OCI-LY1 (cell line): ENCODE results near the gene INTS13.

Experiments
- H2AFZ ChIP-seq: fragments of 200-600 bp; sonication (generic), shearing (Covaris generic); 2 replicates; pipeline ENCODE4 v1.6.0; 2014; ENCODE audit warnings: antibody characterized with exemption, mild to moderate bottlenecking, low read length
- H3F3A ChIP-seq: fragments of 200-600 bp; sonication (generic), shearing (Covaris generic); 2 replicates; pipeline ENCODE4 v1.6.0; 2014; ENCODE audit warnings: mild to moderate bottlenecking, antibody characterized with exemption, low read length, moderate library complexity; ENCODE audit not compliant: insufficient read depth
- H3K27ac ChIP-seq: fragments of 200-600 bp; sonication (generic); 2 replicates; pipeline ENCODE4 v1.5.1; 2014; ENCODE audit warnings: low read length, mixed run types, mild to moderate bottlenecking, low read depth; ENCODE audit not compliant: poor library complexity, severe bottlenecking
- H3K27me3 ChIP-seq: fragments of 200-600 bp; sonication (generic); 2 replicates; pipeline ENCODE4 v1.6.0; 2014; ENCODE audit warnings: antibody characterized with exemption, mild to moderate bottlenecking, low read length, moderate library complexity; ENCODE audit not compliant: insufficient read depth
- H3K36me3 ChIP-seq: fragments of 200-600 bp; sonication (generic); 2 replicates; pipeline ENCODE4 v1.6.1; 2014; ENCODE audit warnings: mild to moderate bottlenecking, antibody characterized with exemption, low read length, moderate library complexity, mixed read lengths; ENCODE audit not compliant: insufficient read depth
- H3K4me1 ChIP-seq: fragments of 200-600 bp; sonication (generic); 2 replicates; pipeline ENCODE4 v1.5.1; 2014; ENCODE audit warnings: mild to moderate bottlenecking, low read length, moderate library complexity; ENCODE audit not compliant: insufficient read depth, severe bottlenecking
- H3K4me2 ChIP-seq: fragments of 200-600 bp; sonication (generic), shearing (Covaris generic); 2 replicates; pipeline ENCODE4 v1.6.1; 2014; ENCODE audit warnings: low read length
- H3K4me3 ChIP-seq: fragments of 200-600 bp; sonication (generic); 2 replicates; pipeline ENCODE4 v1.5.1; 2014; ENCODE audit warnings: low read length, low read depth, mild to moderate bottlenecking, mixed read lengths; ENCODE audit not compliant: poor library complexity, severe bottlenecking
- H3K79me2 ChIP-seq: fragments of 200-600 bp; shearing (Covaris generic); 2 replicates; pipeline ENCODE4 v1.6.1; 2016; ENCODE audit warnings: mixed run types, low read length, mixed read lengths; ENCODE audit not compliant: insufficient read depth
- H3K9ac ChIP-seq: fragments of 200-600 bp; sonication (generic), shearing (Covaris generic); 2 replicates; pipeline ENCODE4 v1.6.1; 2014; ENCODE audit warnings: mild to moderate bottlenecking, low read length, mixed read lengths
- H3K9me2 ChIP-seq: fragments of 200-600 bp; sonication (generic), shearing (Covaris generic); 2 replicates; pipeline ENCODE4 v1.6.1; 2014; ENCODE audit warnings: low read depth, mild to moderate bottlenecking, low read length, mixed read lengths
- H3K9me3 ChIP-seq: fragments of 200-600 bp; shearing (Covaris generic); 2 replicates; pipeline ENCODE4 v1.6.1; 2014; ENCODE audit warnings: low read length, mixed read lengths
- H4K20me1 ChIP-seq: fragments of 200-600 bp; sonication (generic), shearing (Covaris generic); 2 replicates; pipeline ENCODE4 v1.6.0; 2016; ENCODE audit warnings: mild to moderate bottlenecking, low read length; ENCODE audit not compliant: insufficient read depth
- EZH2 ChIP-seq: fragments of 200-600 bp; sonication (generic), shearing (Covaris generic); IDR thresholded peaks from 2 replicates; pipeline ENCODE4 v1.8.0; 2017; ENCODE audit warnings: borderline replicate concordance, mixed run types, mild to moderate bottlenecking, antibody characterized with exemption, low read length, moderate library complexity, mixed read lengths
- TF ChIP-seq, protein P1 (sequence below): fragments of 200-600 bp; sonication (generic), shearing (Covaris generic); IDR thresholded peaks from 2 replicates; pipeline ENCODE4 v1.5.1; 2017; ENCODE audit warnings: mild to moderate bottlenecking, antibody characterized with exemption, low read length, moderate library complexity, mixed read lengths

INTS13 gene

DNA sequence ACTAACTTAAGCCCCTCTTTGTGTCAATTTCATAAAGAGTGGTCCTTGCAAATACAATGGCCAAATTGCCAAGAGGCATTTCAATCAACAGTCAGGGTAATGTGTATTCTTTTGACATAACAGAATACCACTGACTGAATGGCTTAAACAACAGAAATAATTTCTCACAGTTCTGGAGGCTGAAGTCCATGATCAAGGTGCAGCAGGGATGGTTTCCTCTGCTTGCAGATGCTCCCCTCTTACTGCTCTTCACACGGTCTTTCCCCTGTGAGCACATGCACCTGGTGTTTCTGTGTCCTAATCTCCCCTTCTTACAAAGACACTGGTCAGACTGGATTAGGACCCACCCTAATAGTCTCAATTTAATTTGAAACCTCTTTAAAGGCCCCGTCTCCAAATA lies 32.4 kb upstream of the INTS13 start:
- H4K20me1 ChIP-seq, result no peaks in the 10 kb centered on the region
- no peaks in the 10 kb centered on the region for H3K9me3 ChIP-seq
- H3K4me3 ChIP-seq, result no peak overlapping the region
- no peaks in the 10 kb centered on the region for H3F3A ChIP-seq
- peaks cover 56% of the 10 kb centered on the region for H3K36me3 ChIP-seq
- peaks cover 13% of the 10 kb centered on the region for H3K4me1 ChIP-seq
- H3K79me2 ChIP-seq, result no peaks in the 10 kb centered on the region
- no peak for TF ChIP-seq EZH2
- TF ChIP-seq, protein P1, sequence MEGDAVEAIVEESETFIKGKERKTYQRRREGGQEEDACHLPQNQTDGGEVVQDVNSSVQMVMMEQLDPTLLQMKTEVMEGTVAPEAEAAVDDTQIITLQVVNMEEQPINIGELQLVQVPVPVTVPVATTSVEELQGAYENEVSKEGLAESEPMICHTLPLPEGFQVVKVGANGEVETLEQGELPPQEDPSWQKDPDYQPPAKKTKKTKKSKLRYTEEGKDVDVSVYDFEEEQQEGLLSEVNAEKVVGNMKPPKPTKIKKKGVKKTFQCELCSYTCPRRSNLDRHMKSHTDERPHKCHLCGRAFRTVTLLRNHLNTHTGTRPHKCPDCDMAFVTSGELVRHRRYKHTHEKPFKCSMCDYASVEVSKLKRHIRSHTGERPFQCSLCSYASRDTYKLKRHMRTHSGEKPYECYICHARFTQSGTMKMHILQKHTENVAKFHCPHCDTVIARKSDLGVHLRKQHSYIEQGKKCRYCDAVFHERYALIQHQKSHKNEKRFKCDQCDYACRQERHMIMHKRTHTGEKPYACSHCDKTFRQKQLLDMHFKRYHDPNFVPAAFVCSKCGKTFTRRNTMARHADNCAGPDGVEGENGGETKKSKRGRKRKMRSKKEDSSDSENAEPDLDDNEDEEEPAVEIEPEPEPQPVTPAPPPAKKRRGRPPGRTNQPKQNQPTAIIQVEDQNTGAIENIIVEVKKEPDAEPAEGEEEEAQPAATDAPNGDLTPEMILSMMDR, result no peak
- H2AFZ ChIP-seq, result no peak overlapping the region
- H3K27ac ChIP-seq, result no peak overlapping the region
- no peak overlapping the region for H3K9ac ChIP-seq
- no peaks in the 10 kb centered on the region for H3K27me3 ChIP-seq
- H3K9me2 ChIP-seq, result no peaks in the 10 kb centered on the region
- no peak overlapping the region for H3K4me2 ChIP-seq

DNA sequence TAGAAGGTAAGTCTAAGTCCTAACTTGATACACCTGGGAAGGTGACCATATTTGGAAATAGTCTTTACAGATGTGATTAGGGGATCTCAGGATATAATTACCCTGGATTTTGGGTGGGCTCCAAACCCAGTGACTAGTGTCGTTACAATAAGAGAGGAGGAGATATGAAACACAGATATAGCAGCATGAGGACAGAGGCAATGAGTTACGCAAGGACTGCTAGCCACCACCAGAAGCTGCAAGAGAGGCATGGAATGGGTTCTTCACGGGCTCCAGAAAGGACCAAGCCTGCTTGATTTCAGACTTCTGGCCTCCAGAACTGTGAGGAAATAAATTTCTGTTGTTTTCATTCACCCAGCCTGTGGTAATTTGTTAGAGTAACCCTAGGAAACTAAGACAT lies 29.1 kb upstream of the INTS13 start:
- no peaks in the 10 kb centered on the region for H3K27me3 ChIP-seq
- H3K4me1 ChIP-seq, result peaks cover 8% of the 10 kb centered on the region
- H3K9me2 ChIP-seq, result no peaks in the 10 kb centered on the region
- no peaks in the 10 kb centered on the region for H3K9me3 ChIP-seq
- H3K79me2 ChIP-seq, result no peaks in the 10 kb centered on the region
- H3K27ac ChIP-seq, result no peak overlapping the region
- H3K4me3 ChIP-seq, result no peak overlapping the region
- TF ChIP-seq, protein P1, result no peak
- TF ChIP-seq EZH2, result no peak
- no peak overlapping the region for H3K9ac ChIP-seq
- H3F3A ChIP-seq, result no peaks in the 10 kb centered on the region
- H4K20me1 ChIP-seq, result no peaks in the 10 kb centered on the region
- no peak overlapping the region for H3K4me2 ChIP-seq
- H2AFZ ChIP-seq, result no peak overlapping the region
- H3K36me3 ChIP-seq, result peaks cover 63% of the 10 kb centered on the region

DNA sequence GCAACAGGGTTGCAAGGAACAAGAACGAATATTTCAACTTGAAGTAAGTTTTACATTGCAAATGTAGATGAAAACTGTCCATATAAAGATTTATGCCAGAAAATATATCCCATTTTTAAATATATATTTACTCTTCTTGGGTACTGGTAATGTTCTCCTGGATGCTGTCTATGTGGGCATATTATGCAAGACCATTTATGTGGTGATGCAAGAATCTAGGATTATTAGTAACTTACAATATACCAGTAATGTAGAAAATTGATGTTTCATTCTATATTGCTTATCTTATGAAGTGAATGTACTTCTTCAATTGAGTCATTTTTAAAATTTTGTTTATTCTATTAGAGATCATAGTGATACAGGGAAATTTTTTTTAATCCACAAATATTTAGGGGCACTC lies 25.6 kb upstream of the INTS13 start:
- Histone ChIP-seq H3K36me3 (peaks cover 68% of the 10 kb centered on the region), H3K9me3 (no peaks in the 10 kb centered on the region)

More for the DNA sequence above, 25.6 kb upstream of the INTS13 start:
- H3F3A ChIP-seq, result no peaks in the 10 kb centered on the region
- no peak overlapping the region for H2AFZ ChIP-seq
- H3K9ac ChIP-seq, result no peak overlapping the region
- no peak overlapping the region for H3K4me3 ChIP-seq
- no peak overlapping the region for H3K4me2 ChIP-seq
- no peaks in the 10 kb centered on the region for H3K4me1 ChIP-seq
- no peaks in the 10 kb centered on the region for H4K20me1 ChIP-seq
- no peak overlapping the region for H3K27ac ChIP-seq
- no peak for TF ChIP-seq EZH2
- TF ChIP-seq, protein P1, result no peak
- H3K9me2 ChIP-seq, result no peaks in the 10 kb centered on the region
- no peaks in the 10 kb centered on the region for H3K79me2 ChIP-seq
- H3K27me3 ChIP-seq, result no peaks in the 10 kb centered on the region
